PC-3 (cell line): ENCODE data around the gene CD180. TPM values are rescaled to one million over a fixed set of nuclear protein-coding genes. Genes with fewer than 3 reads are reported as not detected.

ENCODE experiments used
- ATAC-seq: fragments of 200-7000 bp; cut with Tn5 transposase; 2 replicates; pipeline ENCODE4 v1.9.1; 2020; ENCODE audit warnings: mild to moderate bottlenecking, moderate library complexity
- BruUV-seq: library from RNA; stranded (reverse); fragments of 400-500 nt; replicated peaks from 2 replicates; lab custom pipeline; 2021; lab: Mats Ljungman, UMichigan
- CTCF ChIA-PET: fragments of 300-600 bp; sonication (Branson Sonifier 250); formaldehyde crosslinking; loops from one replicate; lab custom pipeline; 2022; ENCODE audit warnings: antibody characterized with exemption; lab: Charles Lee
- POLR2A ChIA-PET: fragments of 300-600 bp; sonication (Branson Sonifier 250); formaldehyde crosslinking; loops from one replicate; lab custom pipeline; 2022; ENCODE audit warnings: antibody characterized with exemption; ENCODE audit not compliant: unreplicated experiment; lab: Charles Lee
- DNase-seq: peaks from one replicate; pipeline ENCODE4 v3.0.0-alpha.2; 2015
- H2AFZ ChIP-seq: fragments of 300-600 bp; sonication (generic); 2 replicates; pipeline ENCODE4 v1.6.0; 2016; ENCODE audit warnings: antibody characterized with exemption, low read length
- H3F3A ChIP-seq: fragments of 300-600 bp; sonication (generic); one replicate; pipeline ENCODE4 v1.6.0; 2017; ENCODE audit warnings: antibody characterized with exemption, low read length, control low read depth, mild to moderate bottlenecking; ENCODE audit not compliant: unreplicated experiment
- H3K27ac ChIP-seq: fragments of 300-600 bp; sonication (generic); 2 replicates; pipeline ENCODE4 v1.5.1; 2016; ENCODE audit warnings: mild to moderate bottlenecking, low read length
- H3K27me3 ChIP-seq: fragments of 300-600 bp; sonication (generic); 2 replicates; pipeline ENCODE4 v1.6.1; 2016; ENCODE audit warnings: low read length, mixed read lengths
- H3K36me3 ChIP-seq: fragments of 300-600 bp; sonication (generic); 2 replicates; pipeline ENCODE4 v1.6.1; 2016; ENCODE audit warnings: low read depth, mixed run types, low read length, mixed read lengths
- H3K4me1 ChIP-seq: fragments of 300-600 bp; sonication (generic); 2 replicates; pipeline ENCODE4 v1.5.1; 2016; ENCODE audit warnings: low read length; ENCODE audit not compliant: insufficient read depth
- H3K4me2 ChIP-seq: fragments of 300-600 bp; sonication (generic); 2 replicates; pipeline ENCODE4 v1.6.0; 2016; ENCODE audit warnings: low read length
- H3K4me3 ChIP-seq: fragments of 300-600 bp; sonication (generic); 2 replicates; pipeline ENCODE4 v1.5.1; 2016; ENCODE audit warnings: mild to moderate bottlenecking, low read length, mixed read lengths
- H3K79me2 ChIP-seq: fragments of 300-600 bp; sonication (generic); 2 replicates; pipeline ENCODE4 v1.6.1; 2017; ENCODE audit warnings: low read length, mixed read lengths
- H3K9ac ChIP-seq: fragments of 300-600 bp; sonication (generic); 2 replicates; pipeline ENCODE4 v1.6.0; 2016; ENCODE audit warnings: mild to moderate bottlenecking, low read length
- H3K9me2 ChIP-seq: fragments of 300-600 bp; sonication (generic); replicated peaks from 2 replicates; pipeline ENCODE4 v1.6.1; 2016; ENCODE audit warnings: mixed run types, low read length, mixed read lengths
- H3K9me3 ChIP-seq: fragments of 300-600 bp; sonication (generic); 2 replicates; pipeline ENCODE4 v1.6.1; 2016; ENCODE audit warnings: low read length, mixed read lengths
- H4K20me1 ChIP-seq: fragments of 300-600 bp; sonication (generic); 2 replicates; pipeline ENCODE4 v1.6.1; 2016; ENCODE audit warnings: low read length, mixed read lengths
- EZH2 ChIP-seq: fragments of 300-600 bp; sonication (generic); IDR thresholded peaks from one replicate; pipeline ENCODE4 v1.6.1; 2017; ENCODE audit warnings: antibody characterized with exemption, mild to moderate bottlenecking, low read length; ENCODE audit not compliant: unreplicated experiment
- EZH2phosphoT487 ChIP-seq: fragments of 300-600 bp; sonication (generic); IDR thresholded peaks from 2 replicates; pipeline ENCODE4 v1.6.1; 2018; ENCODE audit warnings: mild to moderate bottlenecking, antibody characterized with exemption, low read length, borderline replicate concordance
- intact Hi-C: fragments of 100-400 bp; cut with micrococcal nuclease; formaldehyde crosslinking; loops from 2 replicates; pipeline ENCODE4 v1.9.0; 2023
- total RNA-seq: library from RNA; depleted of rRNA; stranded (reverse); fragments of >200 nt; gene quantifications from 2 replicates; pipeline ENCODE4 v1.2.3, GENCODE V29; 2014
- TF ChIP-seq, protein P1 (sequence below): fragments of 300-600 bp; sonication (generic); conservative IDR thresholded peaks from 2 replicates; pipeline ENCODE4 v1.5.1; 2017; ENCODE audit warnings: antibody characterized with exemption, low read depth, mild to moderate bottlenecking, low read length

CD180 gene
- total RNA-seq, 1 experiment from 2014 or later = not detected

DNA sequence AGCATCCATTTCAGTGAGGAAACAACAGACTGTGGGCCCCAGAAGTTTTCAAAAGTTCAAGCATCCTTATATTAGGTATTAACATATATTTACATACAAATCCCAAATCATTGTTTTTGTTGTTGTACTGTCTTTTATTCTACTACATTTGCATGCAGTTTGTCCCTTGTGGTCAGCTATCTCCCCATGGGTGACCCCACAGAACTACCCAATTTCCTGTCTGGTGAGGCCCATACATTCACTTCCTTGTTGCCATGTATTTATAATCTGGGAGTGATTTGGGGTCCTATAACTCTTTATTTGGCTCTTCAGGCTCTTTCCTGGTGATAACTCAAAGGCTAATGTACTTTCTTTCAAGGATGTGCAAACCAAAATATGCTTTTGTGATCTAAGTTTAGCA, 3.3 kb upstream of the CD180 start:
- intact Hi-C loops = no loop called here
- POLR2A ChIA-PET = no interaction called here
- no TSS peak for BruUV-seq
- ATAC-seq (no peak), DNase-seq (no peak)
- H3K27ac ChIP-seq = no peak overlapping the region
- H3K9ac ChIP-seq = no peak overlapping the region
- no peaks in the 10 kb centered on the region for H3K36me3 ChIP-seq
- TF ChIP-seq EZH2 = no peak
- TF ChIP-seq EZH2phosphoT487 = no peak
- TF ChIP-seq, protein P1, sequence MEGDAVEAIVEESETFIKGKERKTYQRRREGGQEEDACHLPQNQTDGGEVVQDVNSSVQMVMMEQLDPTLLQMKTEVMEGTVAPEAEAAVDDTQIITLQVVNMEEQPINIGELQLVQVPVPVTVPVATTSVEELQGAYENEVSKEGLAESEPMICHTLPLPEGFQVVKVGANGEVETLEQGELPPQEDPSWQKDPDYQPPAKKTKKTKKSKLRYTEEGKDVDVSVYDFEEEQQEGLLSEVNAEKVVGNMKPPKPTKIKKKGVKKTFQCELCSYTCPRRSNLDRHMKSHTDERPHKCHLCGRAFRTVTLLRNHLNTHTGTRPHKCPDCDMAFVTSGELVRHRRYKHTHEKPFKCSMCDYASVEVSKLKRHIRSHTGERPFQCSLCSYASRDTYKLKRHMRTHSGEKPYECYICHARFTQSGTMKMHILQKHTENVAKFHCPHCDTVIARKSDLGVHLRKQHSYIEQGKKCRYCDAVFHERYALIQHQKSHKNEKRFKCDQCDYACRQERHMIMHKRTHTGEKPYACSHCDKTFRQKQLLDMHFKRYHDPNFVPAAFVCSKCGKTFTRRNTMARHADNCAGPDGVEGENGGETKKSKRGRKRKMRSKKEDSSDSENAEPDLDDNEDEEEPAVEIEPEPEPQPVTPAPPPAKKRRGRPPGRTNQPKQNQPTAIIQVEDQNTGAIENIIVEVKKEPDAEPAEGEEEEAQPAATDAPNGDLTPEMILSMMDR = no peak
- H3K4me3 ChIP-seq = no peak overlapping the region
- H3F3A ChIP-seq = no peaks in the 10 kb centered on the region
- no peaks in the 10 kb centered on the region for H3K9me2 ChIP-seq
- CTCF ChIA-PET = no interaction called here
- H4K20me1 ChIP-seq = no peaks in the 10 kb centered on the region
- peaks cover 2% of the 10 kb centered on the region; the same call in 1 of the 2 replicates for H3K4me1 ChIP-seq
- no peaks in the 10 kb centered on the region for H3K27me3 ChIP-seq
- no peaks in the 10 kb centered on the region for H3K9me3 ChIP-seq
- no peaks in the 10 kb centered on the region for H3K79me2 ChIP-seq
- H2AFZ ChIP-seq = no peak overlapping the region
- no peak overlapping the region for H3K4me2 ChIP-seq

DNA sequence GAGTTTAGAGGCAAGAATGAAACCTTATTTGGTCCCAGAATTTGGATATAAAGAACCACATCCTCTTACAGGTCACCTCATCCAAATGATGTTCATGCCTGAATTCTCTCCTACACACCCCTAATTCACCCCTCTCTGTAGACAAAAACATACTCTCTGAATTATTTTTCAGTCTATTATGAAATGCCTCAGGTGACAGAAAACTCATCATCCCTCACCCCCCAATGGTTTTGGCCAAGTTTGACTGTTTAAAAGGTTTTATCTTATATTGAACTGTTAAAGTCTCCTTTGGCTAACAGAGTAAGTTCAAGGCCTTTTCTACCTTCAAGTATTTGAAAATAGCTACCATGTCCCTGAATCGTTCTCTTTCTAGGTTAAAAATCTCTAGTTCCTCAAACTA, 2.3 kb upstream of the CD180 start:
- no peak overlapping the region for H3K4me3 ChIP-seq
- no TSS peak for BruUV-seq
- no peaks in the 10 kb centered on the region for H3F3A ChIP-seq
- ChIA-PET POLR2A (no interaction called here), CTCF (no interaction called here)
- ATAC-seq (no peak), DNase-seq (no peak)
- no peaks in the 10 kb centered on the region for H3K27me3 ChIP-seq
- H3K4me2 ChIP-seq = no peak overlapping the region
- TF ChIP-seq EZH2 = no peak
- no peak for TF ChIP-seq EZH2phosphoT487
- H3K27ac ChIP-seq = no peak overlapping the region
- H2AFZ ChIP-seq = no peak overlapping the region
- no peaks in the 10 kb centered on the region for H3K9me3 ChIP-seq
- no peaks in the 10 kb centered on the region for H3K9me2 ChIP-seq
- intact Hi-C loops = no loop called here
- H3K4me1 ChIP-seq = 0 out of 2 replicates have a peak, but pooled peaks cover 6% of the 10 kb centered on the region
- H3K79me2 ChIP-seq = no peaks in the 10 kb centered on the region
- H3K36me3 ChIP-seq = no peaks in the 10 kb centered on the region
- no peak overlapping the region for H3K9ac ChIP-seq
- no peaks in the 10 kb centered on the region for H4K20me1 ChIP-seq

DNA sequence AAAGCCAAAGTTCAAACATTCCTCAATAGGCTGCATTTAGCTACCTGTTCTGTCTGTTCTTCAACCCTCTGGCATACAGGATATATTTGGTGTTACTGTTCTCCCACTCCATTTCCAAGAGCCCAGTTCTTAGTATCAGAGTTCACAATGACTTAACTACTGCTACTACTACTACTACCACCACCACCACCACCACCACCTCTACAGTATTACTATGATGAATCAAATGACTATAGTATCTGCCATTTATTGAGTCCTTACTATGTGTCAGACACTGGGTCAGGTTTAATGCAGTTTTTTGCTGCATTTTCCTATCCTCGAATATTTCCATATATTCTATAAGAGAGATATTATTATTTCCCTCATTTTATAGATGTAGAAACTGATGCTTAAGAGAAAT, 937 bp upstream of the CD180 start:
- H3K4me3 ChIP-seq = no peak overlapping the region
- no peak overlapping the region for H3K4me2 ChIP-seq
- no peaks in the 10 kb centered on the region for H3K27me3 ChIP-seq
- ATAC-seq = no peak
- no peak for DNase-seq
- intact Hi-C loops = no loop called here
- H3K79me2 ChIP-seq = no peaks in the 10 kb centered on the region
- H3K9me3 ChIP-seq = no peaks in the 10 kb centered on the region
- CTCF ChIA-PET = no interaction called here
- no peak for TF ChIP-seq EZH2
- no peak for TF ChIP-seq EZH2phosphoT487
- TF ChIP-seq, protein P1 = no peak
- H3K9me2 ChIP-seq = no peaks in the 10 kb centered on the region
- no peak overlapping the region for H3K27ac ChIP-seq
- H2AFZ ChIP-seq = no peak overlapping the region
- no TSS peak for BruUV-seq
- H3K4me1 ChIP-seq = 0 out of 2 replicates have a peak, but pooled peaks cover 6% of the 10 kb centered on the region
- POLR2A ChIA-PET = no interaction called here
- H4K20me1 ChIP-seq = no peaks in the 10 kb centered on the region
- H3K9ac ChIP-seq = no peak overlapping the region
- no peaks in the 10 kb centered on the region for H3K36me3 ChIP-seq
- H3F3A ChIP-seq = no peaks in the 10 kb centered on the region
